ENCODE results near the gene KRTCAP2.

GRCh38 chr1:155125946-155126555 lies 47.1 kb downstream of the KRTCAP2 start:
- TF ChIP-seq REST (IDR thresholded peaks at IDR 0.05; ENCODE audit: low read depth, low read length) (no peak), CTCF (IDR thresholded peaks at IDR 0.05) (no peak), MEF2A (IDR thresholded peaks at IDR 0.05; ENCODE audit: borderline replicate concordance, low read depth) (no peak), ELF1 (IDR thresholded peaks at IDR 0.05) (no peak), TAF1 (IDR thresholded peaks at IDR 0.05; ENCODE audit: borderline replicate concordance, low read depth, low read length) (no peak), RFX5 (IDR thresholded peaks at IDR 0.05; ENCODE audit: low read length) (no peak), EP300 (IDR thresholded peaks at IDR 0.05; ENCODE audit: borderline replicate concordance in 1 of 2, low read depth in 1 of 2, low read length in 1 of 2) (no peak), IRF3 (IDR thresholded peaks at IDR 0.05; ENCODE audit: low read depth, low read length) (no peak), YY1 (IDR thresholded peaks at IDR 0.05; ENCODE audit: low read depth) (no peak), SMC3 (IDR thresholded peaks at IDR 0.05; ENCODE audit: low read depth, low read length) (no peak), MAX (IDR thresholded peaks at IDR 0.05; ENCODE audit: low read depth) (no peak), USF2 (IDR thresholded peaks at IDR 0.05; ENCODE audit: borderline replicate concordance, low read depth, low read length) (no peak)
